Fibroblast of lung (primary cell): ENCODE results near the gene GOLPH3. TPM values are rescaled to one million over a fixed set of nuclear protein-coding genes. Genes with fewer than 3 reads are reported as not detected.

ENCODE experiments used
- DNase-seq, 2 donors: peaks; one replicate each; pipeline versions ENCODE4 v3.0.0 to v3.0.0-alpha.2; 2010; ENCODE audit warnings: low read depth in 2 of 2
- H2AFZ ChIP-seq: 2 replicates; pipeline ENCODE4 v1.5.1; 2012; ENCODE audit warnings: low read length, control low read depth, inconsistent platforms
- H3K27ac ChIP-seq: 2 replicates; pipeline ENCODE4 v1.5.1; 2011; ENCODE audit warnings: low read length, control low read depth; ENCODE audit not compliant: insufficient read depth
- H3K27me3 ChIP-seq: 2 replicates; pipeline ENCODE4 v1.5.1; 2011; ENCODE audit warnings: mild to moderate bottlenecking, low read length; ENCODE audit not compliant: control insufficient read depth, insufficient read depth
- H3K36me3 ChIP-seq: 2 replicates; pipeline ENCODE4 v1.5.1; 2011; ENCODE audit warnings: low read length; ENCODE audit not compliant: control insufficient read depth, insufficient read depth
- H3K4me1 ChIP-seq: 2 replicates; pipeline ENCODE4 v1.5.1; 2011; ENCODE audit warnings: low read length; ENCODE audit not compliant: control insufficient read depth, insufficient read depth; ENCODE audit errors: extremely low read depth
- H3K4me2 ChIP-seq: 2 replicates; pipeline ENCODE4 v1.5.1; 2011; ENCODE audit warnings: low read length, control low read depth; ENCODE audit not compliant: insufficient read depth; ENCODE audit errors: extremely low read depth
- H3K4me3 ChIP-seq, 4 experiments: fragments of 200-600 bp in 1 of 4; sonication (generic) in 1 of 4; replicated peaks in 1 of 4; 2 replicates each; pipeline ENCODE4 v1.5.1; 2011 to 2016; ENCODE audit warnings: low read length in 4 of 4, low read depth in 3 of 4, mild to moderate bottlenecking in 3 of 4, control low read depth in 2 of 4, inconsistent platforms in 1 of 4, mixed read lengths in 1 of 4; ENCODE audit not compliant: insufficient read depth in 1 of 4; ENCODE audit errors: control extremely low read depth in 1 of 4
- H3K79me2 ChIP-seq: 2 replicates; pipeline ENCODE4 v1.5.1; 2012; ENCODE audit warnings: mild to moderate bottlenecking, low read length, inconsistent platforms; ENCODE audit not compliant: control insufficient read depth, insufficient read depth
- H3K9ac ChIP-seq: 2 replicates; pipeline ENCODE4 v1.5.1; 2011; ENCODE audit warnings: mild to moderate bottlenecking, low read length, control low read depth; ENCODE audit not compliant: insufficient read depth
- H3K9me3 ChIP-seq: 2 replicates; pipeline ENCODE4 v1.5.1; 2012; ENCODE audit warnings: low read depth, low read length; ENCODE audit not compliant: control insufficient read depth, insufficient read depth
- H4K20me1 ChIP-seq: 2 replicates; pipeline ENCODE4 v1.5.1; 2011; ENCODE audit warnings: low read length; ENCODE audit not compliant: control insufficient read depth, insufficient read depth; ENCODE audit errors: extremely low read depth
- CTCF ChIP-seq, 2 donors: IDR thresholded peaks in 1 of 2; conservative IDR thresholded peaks in 1 of 2; 1 replicate in 1 of 2; 2 replicates in 1 of 2; pipeline ENCODE4 v1.5.1; 2011 to 2012; ENCODE audit warnings: low read length in 2 of 2, control low read depth in 1 of 2, inconsistent platforms in 1 of 2, low read depth in 1 of 2, mild to moderate bottlenecking in 1 of 2
- EZH2 ChIP-seq: IDR thresholded peaks from 2 replicates; pipeline ENCODE4 v1.5.1; 2012; ENCODE audit warnings: low read length, control low read depth, mild to moderate bottlenecking; ENCODE audit errors: missing control alignments
- polyA plus RNA-seq, 2 donors: library from polyadenylated mRNA; depleted of rRNA in 1 of 2; stranded (reverse) in 1 of 2; unstranded in 1 of 2; fragments of >200 nt; gene quantifications; 2 replicates each; pipeline ENCODE4 v1.2.1, GENCODE V29; 2011 to 2012; ENCODE audit warnings: missing spikeins in 1 of 2
- total RNA-seq: library from RNA; depleted of rRNA; stranded (reverse); fragments of >200 nt; gene quantifications from 2 replicates; pipeline ENCODE4 v1.2.1, GENCODE V29; 2014

The GOLPH3 gene
- total and polyA plus RNA-seq, 2 donors (not counting 1 experiment from before 2014, with no cell fraction given) = 81.4 to 103 TPM

DNA sequence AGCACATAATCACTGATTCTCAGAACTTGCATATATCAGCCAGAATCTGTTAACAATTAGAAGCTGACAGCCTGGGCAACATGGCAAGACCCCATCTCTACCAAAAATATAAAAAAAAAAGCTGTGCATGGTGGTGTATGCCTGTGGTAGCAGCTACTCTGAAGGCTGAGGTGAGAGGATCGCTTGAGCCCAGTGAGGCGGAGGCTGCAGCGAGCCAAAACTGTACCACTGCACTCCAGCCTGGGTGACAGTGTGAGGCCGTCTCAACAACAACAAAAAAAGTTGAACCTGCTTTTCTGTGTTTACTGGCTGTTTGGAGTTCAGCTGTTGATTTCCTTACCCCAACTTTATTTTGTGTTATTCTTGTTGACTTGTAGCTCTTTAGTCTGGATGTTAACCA, 66.8 kb downstream of the GOLPH3 start:
- Histone ChIP-seq H3K4me1 (no peaks in the 10 kb centered on the region), H4K20me1 (no peaks in the 10 kb centered on the region), H2AFZ (no peak overlapping the region), H3K4me2 (no peak overlapping the region), H3K79me2 (peaks cover under 1% of the 10 kb centered on the region), H3K27me3 (no peaks in the 10 kb centered on the region), H3K27ac (no peak overlapping the region), H3K36me3 (peaks cover 22% of the 10 kb centered on the region), H3K9me3 (no peaks in the 10 kb centered on the region), H3K4me3 (no peak overlapping the region), H3K9ac (no peak overlapping the region)
- TF ChIP-seq EZH2 (no peak), CTCF (conservative IDR thresholded peaks at IDR 0.05 in 1 of 2, IDR thresholded peaks at IDR 0.05 in 1 of 2; ENCODE audit: low read depth in 1 of 2, low read length in 2 of 2) (no peak)
- DNase-seq = no peak

- Histone ChIP-seq H4K20me1 (no peaks in the 10 kb centered on the region), H3K36me3 (peaks cover 17% of the 10 kb centered on the region), H2AFZ (no peak overlapping the region), H3K9me3 (no peaks in the 10 kb centered on the region), H3K4me3 (no peak overlapping the region), H3K27me3 (no peaks in the 10 kb centered on the region), H3K9ac (no peak overlapping the region), H3K27ac (no peak overlapping the region), H3K4me2 (no peak overlapping the region), H3K4me1 (no peaks in the 10 kb centered on the region), H3K79me2 (no peaks in the 10 kb centered on the region)
- no peak for TF ChIP-seq EZH2
- TF ChIP-seq CTCF (conservative IDR thresholded peaks at IDR 0.05 in 1 of 2, IDR thresholded peaks at IDR 0.05 in 1 of 2; ENCODE audit: low read depth in 1 of 2, low read length in 2 of 2) = no peak
- no peak for DNase-seq
Observed at GRCh38 chr5:32103521-32103920, 70.6 kb downstream of the GOLPH3 start.

GRCh38 chr5:32102254-32102986, 71.7 kb downstream of the GOLPH3 start:
- no peak overlapping the region for H2AFZ ChIP-seq
- H3K9me3 ChIP-seq = no peaks in the 10 kb centered on the region
- DNase-seq = no peak
- no peak for TF ChIP-seq CTCF (conservative IDR thresholded peaks at IDR 0.05 in 1 of 2, IDR thresholded peaks at IDR 0.05 in 1 of 2; ENCODE audit: low read depth in 1 of 2, low read length in 2 of 2)
- TF ChIP-seq EZH2 = no peak
- H4K20me1 ChIP-seq = no peaks in the 10 kb centered on the region
- no peaks in the 10 kb centered on the region for H3K27me3 ChIP-seq
- H3K36me3 ChIP-seq = peaks cover 18% of the 10 kb centered on the region
- H3K4me2 ChIP-seq = no peak overlapping the region
- H3K9ac ChIP-seq = no peak overlapping the region
- H3K4me1 ChIP-seq = no peaks in the 10 kb centered on the region
- H3K79me2 ChIP-seq = no peaks in the 10 kb centered on the region
- no peak overlapping the region for H3K27ac ChIP-seq
- no peak overlapping the region for H3K4me3 ChIP-seq
